ENCODE measurements around the gene ST3GAL2.

DNA sequence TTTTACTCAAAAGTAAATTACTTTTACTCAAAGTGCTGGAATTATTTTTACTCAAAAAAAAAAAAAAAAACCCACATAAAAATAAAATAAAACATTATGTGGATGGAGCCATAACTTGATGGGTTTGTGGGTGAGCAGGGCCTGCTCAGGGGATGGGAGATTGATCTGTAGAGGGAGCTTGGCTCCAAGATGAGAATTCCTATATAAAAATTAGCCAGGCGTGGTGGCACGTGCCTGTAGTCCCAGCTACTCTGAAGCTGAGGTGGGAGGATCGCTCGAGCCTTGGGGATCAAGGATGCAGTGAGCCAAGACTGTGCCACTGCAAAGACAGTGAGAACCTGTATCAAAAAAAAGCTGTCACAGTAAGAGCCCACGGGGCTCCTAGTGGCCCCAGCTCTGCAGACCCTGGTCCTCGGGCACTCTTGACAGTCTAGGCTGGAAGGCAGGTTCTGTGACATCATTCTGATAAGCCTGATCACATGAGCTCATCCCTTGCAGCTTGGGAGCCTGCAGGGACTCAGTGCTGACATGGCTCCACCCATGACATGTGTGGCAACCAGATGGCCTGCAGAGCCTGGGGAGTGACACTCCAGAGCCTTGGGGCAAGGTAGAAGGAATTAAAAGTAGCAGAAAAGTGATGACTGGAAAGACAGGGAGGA lies 42.5 kb downstream of the ST3GAL2 start:
- TF ChIP-seq CTCF (IDR thresholded peaks at IDR 0.05; ENCODE audit: borderline replicate concordance, extremely low read depth, low read length, poor library complexity, severe bottlenecking), result no peak
- no peak for TF ChIP-seq EZH2 (IDR thresholded peaks at IDR 0.05; ENCODE audit: borderline replicate concordance, low read depth, low read length, severe bottlenecking)

All from DND-41 (cell line).